Naive thymus-derived CD8-positive, alpha-beta T cell (primary cell): ENCODE data around the gene AIRE. TPM values are rescaled to one million over a fixed set of nuclear protein-coding genes. Genes with fewer than 3 reads are reported as not detected.

Experiments used
- ATAC-seq, 2 donors: fragments of 150-1000 bp; cut with Tn5 transposase in 1 of 2; sonication (Bioruptor Pico), chemical (Tn5 transposase) in 1 of 2; 1 replicate in 1 of 2; 2 replicates in 1 of 2; pipeline ENCODE4 v1.10.0; 2021; ENCODE audit warnings: mild to moderate bottlenecking in 2 of 2, moderate library complexity in 2 of 2
- POLR2A ChIA-PET: fragments of 350-600 bp; sonication (Branson Sonifier 250); formaldehyde crosslinking; loops from one replicate; lab custom pipeline; 2021; ENCODE audit warnings: antibody characterized with exemption; lab: Charles Lee
- DNase-seq, 10 donors: peaks; one replicate each; pipeline versions ENCODE4 v3.0.0 to v3.0.0-alpha.2; 2020 to 2022
- H3K27ac Mint-ChIP-seq, 10 donors: one replicate each; pipeline ENCODE4 v1.8.0; 2020 to 2022; ENCODE audit warnings: mild to moderate bottlenecking in 10 of 10, mixed read lengths in 10 of 10, moderate library complexity in 4 of 10, inconsistent platforms in 1 of 10
- H3K27me3 Mint-ChIP-seq, 5 donors: one replicate each; pipeline ENCODE4 v1.8.0; 2021 to 2022; ENCODE audit warnings: mixed read lengths in 5 of 5
- H3K36me3 Mint-ChIP-seq, 3 donors: one replicate each; pipeline ENCODE4 v1.8.0; 2020 to 2022; ENCODE audit warnings: mixed read lengths in 3 of 3, mild to moderate bottlenecking in 2 of 3, inconsistent platforms in 1 of 3
- H3K4me1 Mint-ChIP-seq, 4 donors: one replicate each; pipeline ENCODE4 v1.8.0; 2021 to 2022; ENCODE audit warnings: mixed read lengths in 4 of 4
- H3K4me3 Mint-ChIP-seq, 10 donors: one replicate each; pipeline ENCODE4 v1.8.0; 2020 to 2022; ENCODE audit warnings: mild to moderate bottlenecking in 10 of 10, mixed read lengths in 10 of 10, moderate library complexity in 6 of 10, inconsistent platforms in 1 of 10
- H3K9me3 Mint-ChIP-seq, 9 donors: one replicate each; pipeline ENCODE4 v1.8.0; 2020 to 2022; ENCODE audit warnings: mixed read lengths in 9 of 9, mild to moderate bottlenecking in 3 of 9, inconsistent platforms in 1 of 9, moderate library complexity in 1 of 9
- polyA plus RNA-seq, 3 donors: library from polyadenylated mRNA; unstranded; fragments of 300-500 nt; fragmentation: Illumina TruSeq; gene quantifications; one replicate each; pipeline ENCODE4 v1.2.3, GENCODE V29; 2021
- total RNA-seq, 8 experiments: library from RNA in 2 of 8; stranded (reverse) in 2 of 8; gene quantifications; one replicate each; pipeline ENCODE4 v1.2.3 and lab custom pipeline; 2021 to 2026

AIRE gene
- total and polyA plus RNA-seq, 5 experiments from 2014 or later: 0.13 to 0.42 (median 0.16) TPM; not detected in 2

DNA sequence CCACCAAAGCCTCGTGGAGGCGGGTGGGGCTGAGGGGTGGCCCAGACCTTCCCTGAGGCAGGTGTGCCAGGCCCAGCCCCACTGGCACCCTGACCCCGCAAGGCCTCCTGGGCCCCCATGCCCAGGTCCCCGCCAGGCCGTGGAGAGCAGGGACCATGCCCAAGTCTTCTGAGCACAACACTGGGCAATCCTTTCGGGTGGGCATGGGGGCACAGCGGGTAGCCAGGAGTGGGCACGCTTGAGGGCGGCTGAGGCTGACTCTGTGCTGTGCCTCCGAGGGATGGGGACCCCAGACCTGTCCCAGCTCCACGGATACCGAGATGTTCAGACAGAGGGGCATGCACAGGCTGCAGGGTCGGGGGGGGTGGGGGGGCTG, 40.6 kb downstream of the AIRE start:
- no peak for ATAC-seq
- H3K36me3 Mint-ChIP-seq: peaks cover 0 to 14% (median 0%) of the 10 kb centered on the region in 3 donors
- H3K27ac Mint-ChIP-seq: no peak overlapping the region
- H3K27me3 Mint-ChIP-seq: no peaks in the 10 kb centered on the region
- DNase-seq: no peak
- no peak overlapping the region for H3K4me3 Mint-ChIP-seq
- H3K4me1 Mint-ChIP-seq: no peaks in the 10 kb centered on the region
- POLR2A ChIA-PET: no interaction called here
- H3K9me3 Mint-ChIP-seq: no peaks in the 10 kb centered on the region

- POLR2A ChIA-PET: no interaction called here
- H3K4me3 Mint-ChIP-seq: no peak overlapping the region
- peaks cover 0 to 13% (median 0%) of the 10 kb centered on the region in 3 donors for H3K36me3 Mint-ChIP-seq
- no peak for ATAC-seq
- H3K27ac Mint-ChIP-seq: peak overlapping the region in 3 of 10 donors; percentile 14 to 60 (median 33)
- H3K4me1 Mint-ChIP-seq: peaks cover 0 to 4% (median 0%) of the 10 kb centered on the region in 4 donors
- no peaks in the 10 kb centered on the region for H3K27me3 Mint-ChIP-seq
- H3K9me3 Mint-ChIP-seq: no peaks in the 10 kb centered on the region
- DNase-seq: no peak
These were observed 41.3 kb downstream of the AIRE start for GRCh38 chr21:44326716-44327602.

- peak overlapping the region in 1 of 10 donors; percentile 14 for H3K27ac Mint-ChIP-seq
These were observed 41.9 kb downstream of the AIRE start for GRCh38 chr21:44327603-44327974.

GRCh38 chr21:44328242-44328895, 42.7 kb downstream of the AIRE start:
- POLR2A ChIA-PET: interaction anchor here (0.6 to 1.0 kb wide), 2 partner anchors 10 to 11 kb away, joined by 3 to 5 read pairs; partner anchors contain the start of gene CFAP410
- no peak for DNase-seq
- peak; percentile 12 to 15 for ATAC-seq
- no peaks in the 10 kb centered on the region for H3K27me3 Mint-ChIP-seq
- H3K36me3 Mint-ChIP-seq: peaks cover 0 to 10% (median 0%) of the 10 kb centered on the region in 3 donors
- H3K4me1 Mint-ChIP-seq: peaks cover 0 to 4% (median 0%) of the 10 kb centered on the region in 4 donors
- peak overlapping the region in 3 of 10 donors; percentile 57 to 74 (median 67) for H3K27ac Mint-ChIP-seq
- H3K9me3 Mint-ChIP-seq: no peaks in the 10 kb centered on the region
- no peak overlapping the region for H3K4me3 Mint-ChIP-seq

More at GRCh38 chr21:44327603-44327974, 41.9 kb downstream of the AIRE start:
- no peaks in the 10 kb centered on the region for H3K27me3 Mint-ChIP-seq
- no peaks in the 10 kb centered on the region for H3K9me3 Mint-ChIP-seq
- DNase-seq (no peak), ATAC-seq (no peak)
- no peak overlapping the region for H3K4me3 Mint-ChIP-seq
- POLR2A ChIA-PET: interaction anchor here (0.6 kb wide), 1 partner anchor 11 kb away, joined by 3 read pairs; the partner anchor contains the start of gene CFAP410
- H3K36me3 Mint-ChIP-seq: peaks cover 0 to 14% (median 0%) of the 10 kb centered on the region in 3 donors
- peaks cover 0 to 4% (median 0%) of the 10 kb centered on the region in 4 donors for H3K4me1 Mint-ChIP-seq

DNA sequence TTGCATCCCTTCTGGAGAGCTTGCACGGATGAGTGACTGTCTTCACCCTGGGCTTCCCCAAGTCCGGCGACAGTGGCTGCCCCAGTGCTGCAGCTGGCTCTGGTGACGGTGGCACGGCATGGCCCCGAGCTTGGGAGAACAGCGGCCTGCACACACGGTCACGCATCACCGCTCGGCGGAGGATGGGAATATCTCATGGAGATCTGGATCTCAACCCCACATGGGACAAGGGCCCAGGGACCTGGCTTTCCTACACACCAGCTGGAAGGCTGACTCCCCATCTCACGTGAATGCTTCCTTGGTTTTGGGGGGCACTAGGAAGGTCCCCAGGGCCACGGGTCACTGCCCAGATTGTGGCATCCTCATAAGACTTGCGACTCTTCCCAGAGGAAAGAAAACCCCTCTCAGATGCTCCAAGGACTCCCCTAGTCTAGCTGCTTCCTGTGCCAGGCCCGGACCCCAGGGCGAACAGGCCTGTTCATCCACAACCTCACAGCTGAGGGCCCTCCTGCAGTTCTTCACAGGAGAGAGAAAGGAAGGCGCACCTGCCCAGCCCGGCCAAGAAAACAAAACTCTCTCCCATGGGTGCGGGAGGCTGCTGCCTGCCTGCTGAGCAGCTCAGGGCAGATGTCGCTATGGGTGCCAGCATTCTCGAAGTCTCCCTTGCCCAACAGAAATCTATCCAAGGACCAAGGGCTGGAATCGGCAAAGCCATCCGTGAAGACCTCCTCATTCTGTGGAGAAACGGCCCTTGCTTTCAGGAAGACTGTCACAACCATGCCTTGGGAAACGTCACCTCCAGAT, 43.6 kb downstream of the AIRE start:
- H3K27me3 Mint-ChIP-seq: no peaks in the 10 kb centered on the region
- peaks cover 0 to 4% (median 0%) of the 10 kb centered on the region in 4 donors for H3K4me1 Mint-ChIP-seq
- no peaks in the 10 kb centered on the region for H3K9me3 Mint-ChIP-seq
- H3K4me3 Mint-ChIP-seq: no peak overlapping the region
- DNase-seq (no peak), ATAC-seq (peak in 1 of 2 donors; percentile 16)
- POLR2A ChIA-PET: interaction anchor here (1.0 kb wide), 1 partner anchor 9 kb away, joined by 5 read pairs; no protein-coding TSS in a partner anchor
- peak overlapping the region in 3 of 10 donors; percentile 59 to 79 (median 67) for H3K27ac Mint-ChIP-seq
- peaks cover 0 to 10% (median 0%) of the 10 kb centered on the region in 3 donors for H3K36me3 Mint-ChIP-seq

- H3K9me3 Mint-ChIP-seq: no peaks in the 10 kb centered on the region
- DNase-seq: no peak
- POLR2A ChIA-PET: interaction anchor here (0.8 kb wide), 1 partner anchor 12 kb away, joined by 3 read pairs; no protein-coding TSS in a partner anchor
- H3K36me3 Mint-ChIP-seq: peaks cover 0 to 11% (median 0%) of the 10 kb centered on the region in 3 donors
- H3K27me3 Mint-ChIP-seq: no peaks in the 10 kb centered on the region
- H3K27ac Mint-ChIP-seq: peak overlapping the region in 2 of 10 donors; percentile 56 to 67
- ATAC-seq: no peak
- no peak overlapping the region for H3K4me3 Mint-ChIP-seq
- peaks cover 0 to 4% (median 0%) of the 10 kb centered on the region in 4 donors for H3K4me1 Mint-ChIP-seq
These were observed 44.5 kb downstream of the AIRE start for GRCh38 chr21:44329971-44330681.

DNA sequence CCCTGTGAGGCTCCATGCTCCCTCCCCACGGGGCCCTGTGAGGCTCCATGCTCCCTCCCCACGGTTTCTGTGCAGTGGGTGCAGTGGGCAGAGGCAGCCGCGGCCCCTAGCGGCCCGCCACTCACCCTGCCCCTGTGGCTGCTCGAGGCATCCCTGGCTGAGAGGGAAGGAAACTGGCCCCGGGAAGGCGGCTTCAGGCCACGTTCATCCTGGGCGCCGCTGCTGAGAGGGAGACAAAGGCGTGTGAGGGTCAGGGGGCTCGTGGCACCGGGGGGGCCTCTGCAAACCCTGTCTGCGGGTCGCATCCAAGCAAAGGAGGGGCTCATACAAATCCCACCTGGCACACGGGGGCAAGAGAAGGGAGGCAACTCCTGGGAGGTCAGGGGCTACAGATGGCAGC, 45.0 kb downstream of the AIRE start:
- no peak overlapping the region for H3K4me3 Mint-ChIP-seq
- ATAC-seq: no peak
- no peak for DNase-seq
- no peaks in the 10 kb centered on the region for H3K9me3 Mint-ChIP-seq
- H3K4me1 Mint-ChIP-seq: peaks cover 0 to 4% (median 0%) of the 10 kb centered on the region in 4 donors
- H3K27ac Mint-ChIP-seq: no peak overlapping the region
- POLR2A ChIA-PET: interaction anchor here (0.8 kb wide), 1 partner anchor 12 kb away, joined by 3 read pairs; no protein-coding TSS in a partner anchor
- H3K27me3 Mint-ChIP-seq: no peaks in the 10 kb centered on the region
- peaks cover 0 to 13% (median 0%) of the 10 kb centered on the region in 3 donors for H3K36me3 Mint-ChIP-seq

- POLR2A ChIA-PET: no interaction called here
- H3K9me3 Mint-ChIP-seq: no peaks in the 10 kb centered on the region
- ATAC-seq: no peak
These were observed 45.5 kb downstream of the AIRE start for GRCh38 chr21:44331209-44331608.

DNA sequence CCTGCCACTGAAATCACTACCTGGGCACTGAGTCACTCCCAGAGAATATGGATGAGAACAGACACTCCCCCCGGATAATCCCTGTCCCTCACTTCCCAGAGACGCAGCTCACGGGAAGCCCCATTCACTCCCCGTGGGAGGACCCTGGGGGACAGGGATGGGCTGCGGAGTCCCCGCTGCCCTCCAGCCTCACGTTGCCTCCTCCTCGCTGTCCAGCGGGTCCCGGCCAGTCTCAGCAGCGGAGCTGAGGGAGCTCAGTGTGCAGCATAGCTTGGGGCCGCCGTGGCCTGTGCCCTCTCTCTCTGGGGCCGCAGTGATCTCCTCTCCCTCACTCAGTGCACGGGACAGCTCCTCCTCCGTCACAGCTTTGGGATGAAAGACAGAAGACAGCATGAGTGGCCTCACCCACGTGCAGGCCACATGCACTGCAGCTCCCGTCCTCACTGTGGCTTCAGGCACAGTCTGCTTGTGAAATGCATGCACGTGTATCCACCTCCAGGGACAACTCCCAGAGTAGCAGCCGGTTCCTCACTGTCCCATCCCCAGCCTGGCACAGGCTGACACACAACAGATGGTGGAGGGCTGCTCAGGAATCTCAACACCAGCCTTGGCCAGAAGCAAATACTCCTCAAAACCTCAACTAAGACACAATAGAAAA, 46.1 kb downstream of the AIRE start:
- Mint-ChIP-seq H3K27me3 (no peaks in the 10 kb centered on the region), H3K36me3 (peaks cover 0 to 19% (median 0%) of the 10 kb centered on the region in 3 donors), H3K9me3 (no peaks in the 10 kb centered on the region), H3K4me3 (peak overlapping the region in 1 of 10 donors; percentile 16), H3K27ac (peak overlapping the region in 4 of 10 donors; percentile 44 to 69 (median 60)), H3K4me1 (peaks cover 0 to 4% (median under 1%) of the 10 kb centered on the region in 4 donors)
- DNase-seq (no peak), ATAC-seq (no peak)
- POLR2A ChIA-PET: no interaction called here

More at GRCh38 chr21:44331209-44331608, 45.5 kb downstream of the AIRE start:
- Mint-ChIP-seq H3K27ac (peak overlapping the region in 1 of 10 donors; percentile 53), H3K27me3 (no peaks in the 10 kb centered on the region), H3K4me1 (peaks cover 0 to 4% (median 0%) of the 10 kb centered on the region in 4 donors), H3K36me3 (peaks cover 0 to 13% (median 0%) of the 10 kb centered on the region in 3 donors), H3K4me3 (no peak overlapping the region)
- DNase-seq: no peak

DNA sequence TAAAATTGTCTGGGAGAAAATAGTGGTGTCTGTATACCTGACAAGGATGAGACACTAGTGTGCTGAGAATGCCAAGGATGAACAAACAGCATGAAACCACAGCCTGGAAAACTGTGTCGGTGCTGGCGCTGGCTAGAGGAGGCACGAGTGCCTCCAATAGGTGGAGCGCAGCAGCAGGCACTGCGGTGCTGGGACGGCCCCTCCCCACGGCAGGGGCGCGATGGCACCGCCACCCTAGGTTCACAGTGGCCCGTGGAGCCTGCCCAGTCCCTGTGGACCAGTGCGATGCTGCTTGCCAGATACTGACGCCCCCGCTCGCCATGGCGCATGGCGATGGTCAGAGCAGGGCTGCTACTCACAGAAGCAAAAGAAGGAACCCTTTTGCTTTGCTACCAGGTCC, 46.7 kb downstream of the AIRE start:
- Mint-ChIP-seq H3K27ac (no peak overlapping the region), H3K36me3 (peaks cover 0 to 22% (median 0%) of the 10 kb centered on the region in 3 donors), H3K4me1 (peaks cover 0 to 6% (median 2%) of the 10 kb centered on the region in 4 donors), H3K4me3 (no peak overlapping the region), H3K27me3 (no peaks in the 10 kb centered on the region), H3K9me3 (no peaks in the 10 kb centered on the region)
- DNase-seq (no peak), ATAC-seq (no peak)
- POLR2A ChIA-PET: no interaction called here

DNA sequence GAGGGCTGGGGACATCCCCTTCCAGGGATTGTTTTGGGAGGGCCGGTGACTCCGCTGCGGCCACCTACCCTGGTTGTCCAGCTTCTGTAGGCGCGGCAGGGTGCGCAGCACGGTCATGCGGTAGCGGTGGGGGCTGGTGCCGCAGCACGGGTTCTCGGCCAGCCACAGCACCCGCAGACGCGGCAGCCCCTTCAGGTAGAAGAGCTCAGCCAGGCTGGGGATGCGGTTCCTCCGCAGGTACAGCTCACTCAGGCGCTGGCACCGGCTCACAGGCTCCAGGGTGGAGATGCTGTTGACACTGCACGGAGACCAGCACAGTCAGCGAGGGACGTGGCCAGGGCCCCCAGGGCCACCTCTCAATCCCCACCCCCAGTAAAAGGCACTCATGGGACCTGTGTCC, 47.3 kb downstream of the AIRE start:
- H3K4me1 Mint-ChIP-seq: peaks cover 0 to 10% (median 5%) of the 10 kb centered on the region in 4 donors
- no peak overlapping the region for H3K4me3 Mint-ChIP-seq
- H3K9me3 Mint-ChIP-seq: no peaks in the 10 kb centered on the region
- H3K27ac Mint-ChIP-seq: peak overlapping the region in 2 of 10 donors; percentile 5 to 13
- H3K27me3 Mint-ChIP-seq: no peaks in the 10 kb centered on the region
- POLR2A ChIA-PET: interaction anchor here (1.5 kb wide), 1 partner anchor 122 kb away, joined by 4 read pairs; the partner anchor contains the start of gene LRRC3
- peaks cover 0 to 26% (median 0%) of the 10 kb centered on the region in 3 donors for H3K36me3 Mint-ChIP-seq
- ATAC-seq (no peak), DNase-seq (no peak)
